DND-41 (cell line): Measurements from ENCODE around the gene GPR153.

Experiments
- CTCF ChIP-seq: IDR thresholded peaks from 2 replicates; pipeline ENCODE4 v1.5.1; 2012; ENCODE audit warnings: borderline replicate concordance, low read length, moderate library complexity, mild to moderate bottlenecking; ENCODE audit not compliant: poor library complexity, severe bottlenecking; ENCODE audit errors: extremely low read depth
- EZH2 ChIP-seq: IDR thresholded peaks from 3 replicates; pipeline ENCODE4 v1.6.1; 2012; ENCODE audit warnings: borderline replicate concordance, low read depth, mild to moderate bottlenecking, moderate library complexity, low read length, inconsistent platforms; ENCODE audit not compliant: severe bottlenecking

GRCh38 chr1:6270401-6270800, 9.5 kb upstream of the GPR153 start:
- TF ChIP-seq CTCF (no peak), EZH2 (no peak)
